Measurements from ENCODE around the gene LUZP4.
"Not testable (repeated sequence)": the region's sequence is repeated elsewhere in the genome, so short reads cannot be mapped to it uniquely, and the experiment has no call there.

Gene LUZP4, protein sequence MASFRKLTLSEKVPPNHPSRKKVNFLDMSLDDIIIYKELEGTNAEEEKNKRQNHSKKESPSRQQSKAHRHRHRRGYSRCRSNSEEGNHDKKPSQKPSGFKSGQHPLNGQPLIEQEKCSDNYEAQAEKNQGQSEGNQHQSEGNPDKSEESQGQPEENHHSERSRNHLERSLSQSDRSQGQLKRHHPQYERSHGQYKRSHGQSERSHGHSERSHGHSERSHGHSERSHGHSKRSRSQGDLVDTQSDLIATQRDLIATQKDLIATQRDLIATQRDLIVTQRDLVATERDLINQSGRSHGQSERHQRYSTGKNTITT

GRCh38 chrX:115289465-115289864, at the start of gene LUZP4:
LUZP4 (plus strand) TSS chrX:115289715; CDS start chrX:115289760, 45 bp downstream.
- DNase-seq (ENCODE audit: low spot score): no peak

GRCh38 chrX:115251458-115252233, 37.9 kb upstream of the LUZP4 start:
- peak; percentile 2 for DNase-seq (ENCODE audit: low spot score)

GRCh38 chrX:115255003-115255402, 34.5 kb upstream of the LUZP4 start:
- no peak for DNase-seq (ENCODE audit: low spot score)

DNA sequence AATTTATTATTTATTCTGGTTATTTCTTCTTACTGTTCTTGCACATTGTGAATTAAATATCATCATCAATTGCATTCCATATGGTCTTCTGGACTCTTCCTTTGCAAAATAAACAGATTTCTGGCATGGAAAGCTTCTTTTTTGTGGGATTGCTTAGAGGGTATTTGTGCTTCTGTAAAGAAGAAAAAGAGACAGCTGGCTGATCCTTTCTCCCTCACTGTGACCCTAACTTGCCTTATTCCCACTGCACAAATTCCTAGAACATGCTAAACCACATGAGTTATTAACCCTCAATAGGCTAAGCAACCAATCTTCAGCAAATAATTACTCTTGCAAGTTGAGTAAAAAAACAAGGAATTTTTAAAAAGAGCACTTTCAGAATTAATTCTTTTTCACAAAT, 31.8 kb upstream of the LUZP4 start:
- DNase-seq (ENCODE audit: low spot score): no peak

DNA sequence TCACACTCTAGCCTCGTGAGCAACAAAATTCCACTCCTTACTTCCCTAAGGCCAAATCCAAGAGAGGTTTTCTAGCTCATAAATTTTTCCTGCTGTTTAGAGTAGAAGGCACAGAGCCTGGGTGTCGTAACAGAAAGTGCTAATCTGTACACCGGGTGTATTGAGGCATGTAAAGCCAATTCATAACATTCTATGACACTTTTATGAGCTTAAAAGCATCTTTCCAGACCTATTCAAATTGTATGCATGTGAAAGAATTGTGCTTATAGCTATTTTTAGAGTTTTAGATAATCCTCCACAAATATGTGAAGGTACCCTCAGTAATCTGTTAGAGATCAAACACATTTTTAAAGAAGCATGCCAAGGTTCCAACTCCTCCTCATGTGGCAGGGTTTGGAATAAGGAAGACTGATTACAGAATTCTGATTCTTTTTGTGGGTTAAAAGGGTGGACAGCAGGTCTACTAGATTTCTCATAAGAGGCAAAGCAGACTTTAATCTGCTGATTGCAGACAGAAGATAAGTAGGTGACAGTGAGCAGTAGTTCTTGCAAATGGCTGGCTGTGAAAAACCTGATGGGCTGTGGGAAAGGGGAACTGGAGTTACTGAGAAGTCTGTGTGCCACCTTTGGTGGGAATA, 30.2 kb upstream of the LUZP4 start:
- no peak for DNase-seq (ENCODE audit: low spot score)

DNA sequence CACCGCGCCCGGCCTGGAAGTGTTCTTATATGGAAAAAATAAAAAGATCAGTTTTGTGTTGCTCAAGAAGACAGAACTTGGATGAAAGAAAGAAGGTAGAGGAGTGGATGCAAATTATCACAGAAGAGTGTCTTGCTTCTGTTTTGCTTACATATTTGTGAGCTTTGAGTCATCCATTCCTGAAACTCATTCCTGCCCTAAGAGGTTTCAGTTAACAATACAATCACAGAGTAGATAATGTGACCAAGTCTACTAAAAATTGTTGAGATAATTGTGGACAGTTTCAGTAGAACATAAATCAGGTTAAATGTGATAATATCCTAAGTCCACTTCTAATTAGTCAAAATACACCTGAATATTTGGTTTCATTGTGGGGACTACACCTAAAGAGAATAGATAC, 29.2 kb upstream of the LUZP4 start:
- DNase-seq (ENCODE audit: low spot score): no peak

GRCh38 chrX:115261148-115261547, 28.4 kb upstream of the LUZP4 start:
- no peak for DNase-seq (ENCODE audit: low spot score)

DNA sequence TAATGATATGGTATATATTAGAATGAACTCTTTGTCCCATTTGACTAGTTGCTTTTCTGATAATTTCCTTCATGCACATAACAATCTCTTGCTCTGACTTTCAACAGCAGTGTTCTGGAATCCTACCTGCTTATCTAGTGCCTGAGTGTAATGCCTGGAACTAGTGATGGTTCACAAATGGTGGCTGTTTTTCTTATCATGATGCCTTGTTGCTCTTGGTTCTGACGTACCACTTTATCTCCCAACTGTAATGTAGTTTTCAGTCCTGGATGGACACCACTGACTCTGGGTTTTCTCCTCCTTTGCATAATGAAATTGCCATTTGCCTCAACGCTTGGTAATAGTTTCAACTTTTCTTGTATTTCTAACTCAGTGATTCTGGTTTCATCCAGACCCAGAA, 25.5 kb upstream of the LUZP4 start:
- DNase-seq (ENCODE audit: low spot score): no peak

- DNase-seq (ENCODE audit: low spot score): no peak
These were observed 23.2 kb upstream of the LUZP4 start for GRCh38 chrX:115266300-115266699.

- DNase-seq (ENCODE audit: low spot score): peak; percentile 37
These were observed 21.1 kb upstream of the LUZP4 start for GRCh38 chrX:115268421-115268820.

GRCh38 chrX:115269051-115269683, 20.3 kb upstream of the LUZP4 start:
- DNase-seq (ENCODE audit: low spot score): no peak

- no peak for DNase-seq (ENCODE audit: low spot score)
These were observed 4.6 kb upstream of the LUZP4 start for GRCh38 chrX:115284877-115285276.

- no peak for DNase-seq (ENCODE audit: low spot score)
These were observed 7.7 kb downstream of the LUZP4 start for GRCh38 chrX:115297189-115297588.

DNA sequence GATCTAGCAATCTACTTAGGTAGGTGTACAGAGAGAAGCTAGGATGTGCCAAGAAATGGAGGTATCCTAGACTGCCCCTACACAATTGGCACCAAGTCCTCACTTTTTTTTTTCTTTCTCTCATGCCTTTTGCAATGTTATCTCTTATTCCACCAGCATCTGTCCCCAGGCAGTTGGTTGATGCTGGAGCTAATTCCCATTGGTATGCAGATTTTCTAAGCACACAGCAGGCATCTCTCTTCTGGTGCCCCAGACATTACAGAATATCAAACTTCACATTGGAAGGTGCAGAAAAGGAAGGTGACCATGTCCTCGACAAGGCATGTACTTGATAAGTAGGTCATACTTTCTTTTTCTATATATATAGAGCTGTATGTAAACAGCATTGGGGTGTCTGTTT, 21.6 kb downstream of the LUZP4 start:
- no peak for DNase-seq (ENCODE audit: low spot score)

- DNase-seq (ENCODE audit: low spot score): no peak
These were observed 22.1 kb downstream of the LUZP4 start for GRCh38 chrX:115311601-115312001.

DNA sequence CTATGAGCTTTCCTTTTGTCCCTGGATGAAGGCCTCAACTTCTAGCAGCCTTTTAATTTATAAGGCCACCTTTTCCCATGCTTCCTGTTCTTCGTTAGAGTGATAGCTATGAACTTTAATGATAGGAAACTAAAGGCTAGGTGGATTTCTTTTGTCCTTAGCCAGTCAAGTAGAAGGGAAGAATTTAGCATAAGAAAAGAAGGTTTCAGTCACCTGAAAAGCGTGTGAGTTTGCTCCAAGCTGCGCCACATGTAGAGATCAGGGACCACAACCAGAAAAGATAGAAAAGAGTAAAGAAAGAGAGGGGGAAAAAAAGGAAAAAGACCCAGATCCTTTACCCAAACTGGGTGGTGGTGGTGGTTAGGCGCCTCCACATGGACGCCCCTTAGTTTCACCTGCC, 28.6 kb downstream of the LUZP4 start:
- DNase-seq (ENCODE audit: low spot score): no peak

DNA sequence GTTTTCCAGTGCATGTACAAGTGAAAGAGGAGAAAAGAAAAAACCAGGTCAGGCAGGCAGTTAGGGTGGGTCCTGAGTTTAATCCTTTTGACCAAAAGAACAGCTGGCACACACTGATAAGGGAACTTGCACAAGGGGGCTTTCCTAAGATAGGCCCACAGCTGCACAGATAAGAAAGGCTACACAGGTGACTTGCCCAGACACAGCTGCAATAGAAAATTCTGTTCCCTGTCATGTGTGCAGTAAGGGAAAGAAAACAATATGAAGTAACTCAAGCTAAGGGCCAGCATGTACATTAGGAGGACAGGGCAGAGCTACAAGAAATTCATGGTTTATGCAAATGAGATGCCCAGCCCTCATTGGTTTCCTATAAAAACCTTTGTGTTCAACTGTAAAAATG, 32.9 kb downstream of the LUZP4 start:
- peak; percentile 46 for DNase-seq (ENCODE audit: low spot score)

- DNase-seq (ENCODE audit: low spot score): no peak
These were observed 34.7 kb downstream of the LUZP4 start for GRCh38 chrX:115324194-115324593.

DNA sequence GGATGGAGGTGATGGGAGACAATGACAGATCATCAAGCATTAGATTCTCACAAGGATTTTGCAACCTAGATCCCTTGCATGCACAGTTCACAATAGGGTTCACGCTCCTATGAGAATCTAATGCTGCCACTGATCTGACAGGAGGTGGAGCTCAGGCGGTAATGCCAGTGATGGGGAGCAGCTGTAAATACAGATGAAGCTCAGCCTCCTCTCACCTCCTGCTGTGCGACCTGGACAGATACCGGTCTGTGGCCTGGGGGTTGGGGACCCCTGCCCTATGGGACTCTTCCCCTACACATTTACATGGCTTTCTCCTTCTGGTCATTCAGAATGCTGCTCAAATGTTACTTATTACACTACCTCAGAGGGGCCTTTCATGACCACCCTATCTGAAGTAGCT, 39.8 kb downstream of the LUZP4 start:
- not testable (repeated sequence) for DNase-seq (ENCODE audit: low spot score)

DNA sequence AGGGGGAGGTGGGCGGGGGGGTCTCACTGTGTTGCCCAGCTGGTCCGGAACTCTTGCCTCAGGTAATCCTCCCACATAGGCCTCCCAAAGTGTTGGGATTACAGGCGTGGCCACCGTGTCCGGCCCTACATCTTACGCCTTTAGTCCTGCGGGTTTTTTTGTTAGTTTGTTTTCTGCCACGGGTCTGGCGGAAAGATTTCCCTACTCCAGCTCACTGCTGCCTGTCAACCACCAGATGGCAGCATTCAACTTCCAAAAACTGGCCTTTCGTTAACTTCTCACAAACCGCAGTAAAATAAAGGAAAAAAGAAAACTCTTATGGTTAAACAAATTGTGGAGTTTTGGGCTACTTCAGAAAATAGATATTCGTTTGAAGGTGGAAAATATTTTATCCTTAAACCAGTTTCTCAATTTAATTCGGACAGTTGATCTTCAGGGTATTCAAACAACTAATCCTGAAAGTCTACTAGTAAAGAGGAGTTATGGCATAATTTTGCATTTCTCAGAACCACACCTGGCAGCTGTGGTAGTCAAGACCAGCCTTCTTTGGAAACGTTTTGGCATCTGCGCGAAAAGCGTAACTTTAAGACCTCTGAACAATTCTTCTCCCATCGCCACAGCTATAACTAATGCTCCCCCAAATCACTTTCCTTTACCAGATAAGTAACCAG, 41.1 kb downstream of the LUZP4 start:
- peak; percentile 58 for DNase-seq (ENCODE audit: low spot score)

GRCh38 chrX:115332832-115333231, 43.3 kb downstream of the LUZP4 start:
- DNase-seq (ENCODE audit: low spot score): no peak

DNA sequence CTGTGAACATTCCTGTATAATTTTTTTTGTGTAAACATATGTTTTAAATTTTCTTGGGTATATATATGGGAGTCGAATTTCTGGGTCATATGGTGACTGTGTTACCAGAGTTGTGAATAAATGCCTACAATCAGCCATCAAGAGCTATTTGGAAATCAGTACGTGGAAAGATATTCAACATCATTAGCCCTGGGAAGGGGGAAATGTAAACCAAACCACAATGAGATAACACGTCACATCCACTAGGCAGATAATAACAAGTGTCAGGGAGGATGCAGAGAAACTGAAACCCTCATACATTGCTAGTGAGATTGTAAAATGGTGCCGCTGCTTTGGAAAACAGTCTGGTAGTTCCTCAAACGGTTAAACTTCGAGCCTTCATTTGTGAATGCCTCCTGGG, 43.9 kb downstream of the LUZP4 start:
- DNase-seq (ENCODE audit: low spot score): no peak
